ENCODE data around the gene MROH2A.

DNA sequence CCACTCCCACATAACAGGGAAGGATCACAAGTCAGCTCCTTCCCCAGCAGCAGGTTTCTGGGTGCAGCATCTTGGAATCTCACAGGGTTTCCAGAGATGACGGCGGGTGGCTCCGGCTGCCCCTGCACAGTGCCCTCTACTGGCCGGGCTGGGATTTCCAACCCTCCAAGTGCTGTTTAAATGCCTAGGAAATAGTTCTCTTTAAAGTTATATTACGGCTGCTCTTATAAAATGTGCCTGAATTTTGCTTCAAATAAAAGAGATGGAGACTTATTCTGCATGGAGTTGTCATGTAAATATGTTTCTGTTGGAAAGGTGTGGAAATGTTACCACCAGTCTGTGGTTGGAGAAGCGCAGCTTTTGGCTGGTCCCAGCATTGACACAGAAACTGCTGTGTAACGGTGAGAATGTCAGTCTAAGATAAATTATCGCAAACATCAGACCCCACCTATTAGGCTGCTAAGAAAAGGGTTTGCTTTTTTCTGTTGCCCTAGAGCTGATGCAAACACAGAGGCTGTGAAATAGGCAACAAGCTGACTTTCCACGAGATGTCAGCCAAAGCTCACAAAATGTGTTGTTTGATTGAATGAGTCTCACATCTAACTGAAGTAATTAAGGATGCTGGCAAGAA lies 79.5 kb downstream of the MROH2A start:
- TF ChIP-seq, protein P1, sequence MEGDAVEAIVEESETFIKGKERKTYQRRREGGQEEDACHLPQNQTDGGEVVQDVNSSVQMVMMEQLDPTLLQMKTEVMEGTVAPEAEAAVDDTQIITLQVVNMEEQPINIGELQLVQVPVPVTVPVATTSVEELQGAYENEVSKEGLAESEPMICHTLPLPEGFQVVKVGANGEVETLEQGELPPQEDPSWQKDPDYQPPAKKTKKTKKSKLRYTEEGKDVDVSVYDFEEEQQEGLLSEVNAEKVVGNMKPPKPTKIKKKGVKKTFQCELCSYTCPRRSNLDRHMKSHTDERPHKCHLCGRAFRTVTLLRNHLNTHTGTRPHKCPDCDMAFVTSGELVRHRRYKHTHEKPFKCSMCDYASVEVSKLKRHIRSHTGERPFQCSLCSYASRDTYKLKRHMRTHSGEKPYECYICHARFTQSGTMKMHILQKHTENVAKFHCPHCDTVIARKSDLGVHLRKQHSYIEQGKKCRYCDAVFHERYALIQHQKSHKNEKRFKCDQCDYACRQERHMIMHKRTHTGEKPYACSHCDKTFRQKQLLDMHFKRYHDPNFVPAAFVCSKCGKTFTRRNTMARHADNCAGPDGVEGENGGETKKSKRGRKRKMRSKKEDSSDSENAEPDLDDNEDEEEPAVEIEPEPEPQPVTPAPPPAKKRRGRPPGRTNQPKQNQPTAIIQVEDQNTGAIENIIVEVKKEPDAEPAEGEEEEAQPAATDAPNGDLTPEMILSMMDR (IDR thresholded peaks at IDR 0.05) = peak in 4 of 6 experiments; percentile 32 to 46 (median 40)
- TF ChIP-seq EP300 (IDR thresholded peaks at IDR 0.05) (no peak), POLR2A (IDR thresholded peaks at IDR 0.05) (no peak)
